ENCODE measurements around the gene MT1A. TPM values are rescaled to one million over a fixed set of nuclear protein-coding genes. Genes with fewer than 3 reads are reported as not detected.

MT1A gene
- total and polyA plus RNA-seq, 4 donors, result 1.1 to 438 (median 51.5) TPM

- Histone ChIP-seq H3K27ac (ENCODE audit: low read depth in 1 of 2, low read length in 1 of 2) (no peak overlapping the region), H3K4me1 (ENCODE audit: control insufficient read depth in 5 of 5, insufficient read depth in 5 of 5, low read length in 5 of 5) (peaks cover 0 to 18% (median 0%) of the 10 kb centered on the region in 5 donors), H3K9me3 (ENCODE audit: control insufficient read depth in 4 of 4, insufficient read depth in 3 of 4, low read length in 3 of 4) (peaks cover 0 to 10% (median 0%) of the 10 kb centered on the region in 4 donors), H3K4me3 (no peak overlapping the region), H3K27me3 (ENCODE audit: control insufficient read depth in 3 of 3, insufficient read depth in 3 of 3, low read length in 2 of 3) (peaks cover 0 to 60% (median 52%) of the 10 kb centered on the region in 3 donors), H3K36me3 (ENCODE audit: control insufficient read depth in 4 of 4, insufficient read depth in 4 of 4, low read length in 4 of 4) (no peaks in the 10 kb centered on the region), H3K9ac (ENCODE audit: insufficient read depth in 1 of 2, low read length in 2 of 2) (no peak overlapping the region)
- no peak for TF ChIP-seq CTCF (IDR thresholded peaks at IDR 0.05; ENCODE audit: control extremely low read depth, extremely low read depth)
- WGBS, 2 donors, result 84 to 90% methylated on average over 10 of the region's 10 CpGs
- no peak for ATAC-seq (ENCODE audit: insufficient read depth, low FRiP score)
- no peak for DNase-seq
Observed at GRCh38 chr16:56631197-56631596, 7.3 kb upstream of the MT1A start.

GRCh38 chr16:56631832-56632155 lies 6.7 kb upstream of the MT1A start:
- Histone ChIP-seq H3K36me3 (ENCODE audit: control insufficient read depth in 4 of 4, insufficient read depth in 4 of 4, low read length in 4 of 4) (no peaks in the 10 kb centered on the region), H3K4me1 (ENCODE audit: control insufficient read depth in 5 of 5, insufficient read depth in 5 of 5, low read length in 5 of 5) (peaks cover 0 to 12% (median 0%) of the 10 kb centered on the region in 5 donors), H3K4me3 (no peak overlapping the region), H3K27ac (ENCODE audit: low read depth in 1 of 2, low read length in 1 of 2) (peak overlapping the region; percentile 17 to 87), H3K9me3 (ENCODE audit: control insufficient read depth in 4 of 4, insufficient read depth in 3 of 4, low read length in 3 of 4) (peaks cover 0 to 10% (median 0%) of the 10 kb centered on the region in 4 donors), H3K9ac (ENCODE audit: insufficient read depth in 1 of 2, low read length in 2 of 2) (peak overlapping the region in 1 of 2 donors; percentile 28), H3K27me3 (ENCODE audit: control insufficient read depth in 3 of 3, insufficient read depth in 3 of 3, low read length in 2 of 3) (peaks cover 0 to 66% (median 56%) of the 10 kb centered on the region in 3 donors)
- TF ChIP-seq CTCF (IDR thresholded peaks at IDR 0.05; ENCODE audit: control extremely low read depth, extremely low read depth), result no peak
- ATAC-seq (ENCODE audit: insufficient read depth, low FRiP score), result no peak
- 22 to 33% methylated on average over 14 of the region's 14 CpGs for WGBS, 2 donors
- DNase-seq, result no peak

GRCh38 chr16:56632156-56632847 lies 6.2 kb upstream of the MT1A start, which contains the start of gene MT1M:
MT1M (plus strand) TSS chr16:56632659; CDS start chr16:56632732, 73 bp downstream.
- TF ChIP-seq CTCF (IDR thresholded peaks at IDR 0.05; ENCODE audit: control extremely low read depth, extremely low read depth), result no peak
- Histone ChIP-seq H3K36me3 (ENCODE audit: control insufficient read depth in 4 of 4, insufficient read depth in 4 of 4, low read length in 4 of 4) (no peaks in the 10 kb centered on the region), H3K9me3 (ENCODE audit: control insufficient read depth in 4 of 4, insufficient read depth in 3 of 4, low read length in 3 of 4) (peaks cover 0 to 10% (median 0%) of the 10 kb centered on the region in 4 donors), H3K9ac (ENCODE audit: insufficient read depth in 1 of 2, low read length in 2 of 2) (peak within 1 kb of the TSS in 1 of 2 donors; percentile 28), H3K4me1 (ENCODE audit: control insufficient read depth in 5 of 5, insufficient read depth in 5 of 5, low read length in 5 of 5) (peaks cover 0 to 12% (median 0%) of the 10 kb centered on the region in 5 donors), H3K4me3 (peak within 1 kb of the TSS; percentile 37), H3K27ac (ENCODE audit: low read depth in 1 of 2, low read length in 1 of 2) (peak within 1 kb of the TSS; percentile 17 to 87), H3K27me3 (ENCODE audit: control insufficient read depth in 3 of 3, insufficient read depth in 3 of 3, low read length in 2 of 3) (peaks cover 0 to 71% (median 59%) of the 10 kb centered on the region in 3 donors)
- peak; percentile 34 to 48 (median 39) for DNase-seq
- ATAC-seq (ENCODE audit: insufficient read depth, low FRiP score), result peak; percentile 74
- WGBS, 2 donors, result 0 to 1% methylated on average over 59 to 61 of the region's 61 CpGs
